GM20431 (cell line): ENCODE data around the gene PARP3.
"Not testable (repeated sequence)": the region's sequence is repeated elsewhere in the genome, so short reads cannot be mapped to it uniquely, and the experiment has no call there.

ENCODE experiments used
- in situ Hi-C: fragments of 300-500 bp; cut with MseI, MboI; formaldehyde crosslinking; loops from one replicate; pipeline ENCODE4 v1.15.0; 2020; ENCODE audit warnings: low sequenced_read_pairs; ENCODE audit not compliant: unreplicated experiment

PARP3 gene

GRCh38 chr3:51982352-51982837 lies 40.2 kb downstream of the PARP3 start:
- in situ Hi-C loops, result no loop called here

DNA sequence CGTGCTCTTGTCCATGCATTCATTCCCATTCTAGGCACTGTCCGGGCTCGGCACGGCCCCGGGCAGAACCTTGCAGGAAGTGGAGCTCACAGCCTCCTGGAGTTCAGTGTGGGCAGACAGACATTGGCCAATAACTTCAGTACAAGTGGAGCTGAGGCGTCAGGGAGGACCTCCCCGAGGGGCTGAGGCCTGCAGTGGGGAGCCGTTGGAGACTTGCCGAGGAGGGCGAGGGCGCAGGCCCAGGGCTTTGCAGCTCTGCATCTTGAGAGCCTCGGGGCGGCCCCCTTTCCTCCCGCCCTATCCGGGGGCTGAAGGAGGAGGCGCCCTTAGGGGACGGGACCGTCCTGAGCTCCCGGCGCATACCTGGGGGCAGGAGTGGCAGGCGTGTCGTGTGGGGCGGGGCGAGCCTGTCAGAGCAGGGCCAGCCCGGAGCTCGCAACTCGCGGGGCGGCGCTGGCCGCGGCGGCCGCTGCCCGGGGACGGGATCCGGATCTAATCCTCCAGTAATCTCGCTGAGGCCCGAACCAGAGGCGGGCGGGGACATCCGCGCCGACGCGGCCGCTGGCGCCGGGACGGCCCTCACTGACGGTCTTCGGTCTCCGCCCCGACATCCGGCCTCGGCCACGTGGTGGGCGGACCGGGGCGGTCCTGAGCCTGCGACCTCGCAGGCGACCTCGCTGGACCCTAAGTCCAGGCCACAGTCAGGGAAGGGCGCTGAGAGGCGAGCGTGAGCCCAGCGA lies 40.8 kb downstream of the PARP3 start, which contains the start of gene ACY1:
ACY1 (plus strand) TSS at position 698 of the 740 bp plus-strand sequence. CDS start 530 bp downstream, outside the sequence.
- in situ Hi-C loops, result no loop called here

- in situ Hi-C loops, result no loop called here
Measured at GRCh38 chr3:51983578-51984268, 41.6 kb downstream of the PARP3 start.

DNA sequence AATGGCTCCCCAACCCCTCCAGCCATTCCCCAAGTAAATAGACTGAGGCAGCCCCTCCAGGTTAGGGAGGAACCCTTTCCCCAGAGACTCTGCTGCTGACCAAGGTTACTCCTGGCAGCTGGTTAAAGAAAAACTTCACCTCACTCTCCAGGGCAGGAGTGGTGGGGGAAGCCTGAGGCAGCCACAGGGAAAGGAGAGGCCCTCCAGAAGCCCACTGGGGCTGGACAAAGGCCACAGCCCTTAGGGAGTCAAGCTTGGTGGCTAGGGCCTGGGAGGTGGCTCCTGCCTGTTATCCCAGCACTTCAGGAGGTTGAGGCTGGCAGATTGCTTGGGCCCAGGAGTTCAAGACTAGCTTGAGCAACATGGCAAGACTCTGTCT lies 42.1 kb downstream of the PARP3 start:
- in situ Hi-C loops, result no loop called here

- in situ Hi-C loops, result no loop called here
Measured at GRCh38 chr3:51985063-51985462, 42.9 kb downstream of the PARP3 start.

DNA sequence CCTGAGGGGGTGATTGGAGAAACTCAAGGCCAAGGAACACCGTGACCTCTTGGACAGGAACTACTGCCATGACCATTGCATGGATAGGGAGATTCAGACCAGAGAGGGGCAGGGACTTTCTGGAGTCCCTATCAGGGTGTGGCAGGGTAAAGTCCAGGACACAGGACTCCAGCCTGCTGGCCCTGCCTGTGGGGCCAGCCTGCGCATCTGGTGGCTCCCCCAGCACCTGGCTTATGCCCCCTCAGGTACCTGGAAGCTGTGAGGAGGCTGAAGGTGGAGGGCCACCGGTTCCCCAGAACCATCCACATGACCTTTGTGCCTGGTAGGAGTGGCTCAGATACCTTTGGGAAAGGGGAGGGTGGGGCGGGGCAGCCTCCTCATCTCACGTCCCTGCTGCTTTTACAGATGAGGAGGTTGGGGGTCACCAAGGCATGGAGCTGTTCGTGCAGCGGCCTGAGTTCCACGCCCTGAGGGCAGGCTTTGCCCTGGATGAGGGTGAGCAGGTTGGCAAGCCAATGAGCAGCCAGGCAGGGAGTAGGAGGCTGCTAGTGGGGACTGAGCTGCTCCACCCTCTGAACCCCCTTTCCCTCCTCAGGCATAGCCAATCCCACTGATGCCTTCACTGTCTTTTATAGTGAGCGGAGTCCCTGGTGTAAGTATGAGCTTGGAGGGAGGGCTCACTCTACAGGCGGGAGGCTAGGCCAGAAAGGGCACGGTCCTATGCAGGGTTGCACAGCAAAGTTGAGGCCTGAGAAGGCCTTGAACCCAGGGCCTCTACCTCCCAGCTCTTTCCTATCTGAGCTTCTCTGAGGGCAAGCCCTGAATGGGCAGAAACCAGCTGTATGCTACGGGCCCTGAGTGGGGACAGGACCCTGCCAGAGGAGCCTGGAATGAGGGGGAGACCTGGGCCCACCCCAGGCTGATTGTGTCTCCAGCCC lies 44.1 kb downstream of the PARP3 start:
- in situ Hi-C loops, result no loop called here

DNA sequence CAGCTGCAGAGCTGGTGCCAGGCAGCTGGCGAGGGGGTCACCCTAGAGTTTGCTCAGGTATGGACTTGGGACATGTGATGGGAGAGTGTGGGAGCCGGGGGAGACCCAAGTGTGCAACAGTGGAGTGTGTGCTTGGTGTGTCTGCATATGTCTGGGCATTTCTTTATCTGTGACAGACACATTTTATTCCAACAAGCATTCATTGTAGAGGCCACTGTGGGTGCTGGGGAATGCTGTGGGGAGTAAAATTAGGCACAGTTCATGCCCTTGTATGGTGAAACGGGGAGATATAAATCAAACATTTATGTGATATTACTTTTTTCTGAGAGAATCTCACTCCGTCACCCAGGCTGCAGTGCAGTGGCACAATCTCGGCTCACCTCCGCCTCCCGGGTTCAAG lies 45.4 kb downstream of the PARP3 start:
- in situ Hi-C loops, result no loop called here

DNA sequence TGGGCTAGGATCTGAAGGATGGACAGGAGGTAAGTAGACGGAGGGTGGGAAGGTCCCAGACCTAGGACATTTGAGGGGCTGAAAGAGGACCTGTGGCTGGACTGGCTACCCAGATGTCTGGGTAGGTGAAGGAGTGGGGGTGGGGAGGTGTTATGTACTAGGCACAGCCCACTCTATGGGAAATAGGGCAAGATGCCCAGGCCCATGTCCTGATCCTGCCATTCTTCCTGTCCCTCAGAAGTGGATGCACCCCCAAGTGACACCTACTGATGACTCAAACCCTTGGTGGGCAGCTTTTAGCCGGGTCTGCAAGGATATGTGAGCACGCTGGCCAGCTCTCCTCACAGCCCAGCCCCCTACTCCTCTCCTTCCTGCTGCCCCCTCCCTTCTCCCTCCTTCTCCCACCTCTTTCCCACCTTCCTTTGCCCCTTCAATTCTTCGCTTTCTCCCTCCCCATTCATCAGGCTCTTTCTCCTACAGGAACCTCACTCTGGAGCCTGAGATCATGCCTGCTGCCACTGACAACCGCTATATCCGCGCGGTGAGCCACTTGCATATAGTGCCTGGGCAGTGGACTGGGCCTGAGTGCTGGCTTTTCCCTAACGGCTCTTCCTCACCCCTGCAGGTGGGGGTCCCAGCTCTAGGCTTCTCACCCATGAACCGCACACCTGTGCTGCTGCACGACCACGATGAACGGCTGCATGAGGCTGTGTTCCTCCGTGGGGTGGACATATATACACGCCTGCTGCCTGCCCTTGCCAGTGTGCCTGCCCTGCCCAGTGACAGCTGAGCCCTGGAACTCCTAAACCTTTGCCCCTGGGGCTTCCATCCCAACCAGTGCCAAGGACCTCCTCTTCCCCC lies 46.4 kb downstream of the PARP3 start:
- in situ Hi-C loops, result no loop called here

GRCh38 chr3:51990501-51990971 lies 48.4 kb downstream of the PARP3 start:
- in situ Hi-C loops, result not testable (repeated sequence)

GRCh38 chr3:51992017-51992682 lies 50.0 kb downstream of the PARP3 start:
- in situ Hi-C loops, result no loop called here

DNA sequence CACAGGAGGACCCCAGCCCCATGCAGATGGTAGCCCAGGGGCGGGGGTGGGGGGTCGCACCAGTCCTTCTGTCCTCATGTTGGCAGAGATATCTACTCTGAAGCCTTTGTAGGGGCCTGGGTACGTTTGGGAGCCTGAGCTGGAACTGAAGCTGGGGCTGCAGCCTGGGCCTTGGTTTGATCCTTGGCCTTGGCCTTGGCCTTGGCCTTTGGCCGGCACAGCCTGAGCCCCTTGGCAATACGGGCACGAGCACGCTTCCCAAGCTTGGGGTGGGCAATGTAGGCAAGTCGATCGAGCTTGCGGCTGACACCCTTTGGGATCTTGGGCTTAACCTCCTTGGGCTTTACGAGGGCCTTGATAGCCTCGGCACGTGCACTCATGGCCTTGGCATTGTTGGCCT lies 51.5 kb downstream of the PARP3 start:
- in situ Hi-C loops, result not testable (repeated sequence)

GRCh38 chr3:51994530-51994929 lies 52.4 kb downstream of the PARP3 start:
- in situ Hi-C loops, result no loop called here

DNA sequence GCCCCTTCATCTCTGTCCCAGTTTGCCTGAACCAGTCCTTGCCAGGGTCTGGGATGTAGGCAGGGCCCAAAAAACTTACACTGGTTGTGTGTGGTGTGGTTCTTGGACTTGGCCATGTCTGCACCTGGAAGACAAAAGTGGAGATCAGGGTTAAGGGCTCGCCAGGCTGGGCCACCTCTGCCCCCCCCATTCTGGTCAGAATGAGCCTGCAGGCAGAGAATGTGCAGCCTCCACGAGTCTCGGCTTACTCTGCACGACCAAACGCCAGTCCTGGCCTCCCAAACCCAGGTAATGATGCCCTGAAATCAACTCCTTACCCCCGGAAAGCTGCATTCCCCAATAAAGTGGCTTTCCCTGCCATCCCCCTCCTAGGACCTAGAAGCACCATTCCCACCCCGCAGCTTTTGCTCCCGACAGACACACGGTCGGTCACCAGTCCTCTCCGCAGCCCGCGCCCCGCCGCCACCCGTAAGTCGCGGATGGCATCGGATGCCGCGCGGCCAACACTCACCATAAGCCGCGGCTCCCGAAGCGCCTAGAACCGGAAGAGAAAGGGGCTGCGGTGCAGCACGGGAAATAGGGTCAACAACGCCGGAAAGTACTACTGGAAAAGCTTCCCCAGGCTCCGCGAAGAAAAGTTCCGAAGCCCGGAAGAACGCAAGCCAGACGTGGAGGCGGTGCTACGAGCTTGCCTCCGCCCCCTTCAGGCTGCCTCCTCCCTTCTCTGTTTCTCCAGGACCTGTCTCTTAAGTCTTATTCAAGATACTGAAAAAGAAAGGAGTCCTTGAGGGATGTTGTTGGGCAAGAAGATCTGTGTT lies 53.4 kb downstream of the PARP3 start, which contains the start of gene RPL29:
RPL29 (minus strand) TSS at position 550 of the 818 bp plus-strand sequence; CDS start at position 116, 434 bp downstream.
- in situ Hi-C loops, result no loop called here

- in situ Hi-C loops, result no loop called here
Measured at GRCh38 chr3:51997172-51997571, 55.0 kb downstream of the PARP3 start.

DNA sequence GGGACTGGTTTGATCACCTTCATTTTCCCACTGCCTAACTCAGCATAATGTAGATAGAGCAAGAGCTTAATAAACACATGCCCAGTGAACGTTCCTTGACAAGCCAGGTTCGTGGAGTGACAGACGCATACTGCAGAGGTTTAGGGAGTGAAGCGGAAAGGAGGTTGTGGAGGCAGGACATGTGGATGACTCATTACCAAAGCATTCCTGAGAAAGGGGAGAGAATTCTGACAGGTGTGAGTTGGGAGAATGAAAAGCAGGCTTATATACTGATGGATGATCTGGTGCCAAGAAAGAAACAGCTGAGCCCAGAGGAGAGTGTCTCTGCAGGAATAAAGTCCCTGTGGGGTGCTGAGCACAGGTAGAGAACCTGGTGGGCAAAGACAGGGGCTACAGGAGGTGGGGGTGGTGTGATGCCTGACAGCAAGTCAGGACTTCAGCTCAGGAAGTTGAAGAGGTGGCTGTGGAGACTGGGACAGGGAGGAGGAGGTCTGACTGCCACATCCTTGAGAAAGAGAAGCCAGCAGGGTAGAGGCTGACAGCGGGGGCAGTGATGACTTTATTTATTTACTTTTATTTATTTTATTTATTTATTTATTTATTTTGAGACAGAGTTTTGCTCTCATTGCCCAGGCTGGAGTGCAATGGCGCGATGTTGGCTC lies 55.9 kb downstream of the PARP3 start:
- in situ Hi-C loops, result no loop called here
